GM21423 (cell line): ENCODE results near the gene OR4K17.
"Not testable (repeated sequence)": the region's sequence is repeated elsewhere in the genome, so short reads cannot be mapped to it uniquely, and the experiment has no call there.

Experiments
- ATAC-seq: cut with Tn5 transposase; IDR thresholded peaks from one replicate; pipeline ENCODE4 v1.9.1; 2021; ENCODE audit warnings: mild to moderate bottlenecking, moderate library complexity; ENCODE audit not compliant: unreplicated experiment

OR4K17 gene

GRCh38 chr14:20110438-20110837, at the start of gene OR4K17:
Gene OR4K17, plus strand, starts transcription at chr14:20110739. Its CDS starts 6,761 bp downstream, at chr14:20117500.
- ATAC-seq = no peak

DNA sequence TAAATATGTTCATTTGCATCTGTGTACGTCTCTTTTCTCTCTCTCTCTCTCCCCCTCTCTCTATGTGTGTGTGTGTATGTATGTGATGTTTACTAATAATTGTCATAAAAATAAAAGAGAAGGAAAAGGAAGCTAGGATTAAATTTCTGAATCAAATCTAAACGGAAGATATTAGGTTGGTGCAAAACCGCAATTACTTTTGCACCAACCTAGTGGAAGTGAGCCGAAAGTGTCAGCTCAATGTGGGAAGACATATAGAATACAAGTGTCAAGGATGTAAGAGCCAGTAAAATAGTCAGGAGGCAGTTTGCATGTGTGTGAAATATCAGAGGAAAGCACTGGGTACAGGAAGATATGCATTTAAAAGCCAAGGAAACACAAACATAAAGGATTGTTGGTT, 18.5 kb upstream of the OR4K17 start:
- no peak for ATAC-seq

DNA sequence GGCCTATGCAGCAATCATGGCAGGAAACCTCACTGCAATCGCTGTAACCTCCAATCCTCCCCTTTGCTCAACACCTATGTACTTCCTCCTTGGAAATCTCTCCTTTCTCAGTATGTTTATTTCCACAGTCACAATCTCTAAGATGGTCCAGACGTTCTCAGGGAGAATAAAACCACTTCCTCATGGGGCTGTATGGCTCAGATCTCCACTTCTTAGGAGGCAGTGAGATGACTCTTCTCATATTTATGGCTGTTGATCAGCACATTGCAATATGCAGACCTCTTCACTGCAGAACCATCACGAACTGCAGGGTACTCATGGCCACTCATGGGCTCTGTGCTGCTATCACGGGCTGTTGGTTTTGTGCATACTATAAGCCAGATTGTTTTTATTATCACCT, 17.1 kb upstream of the OR4K17 start:
- ATAC-seq = no peak

GRCh38 chr14:20098926-20099770, 11.4 kb upstream of the OR4K17 start:
- ATAC-seq = not testable (repeated sequence)

- no peak for ATAC-seq
Observed at GRCh38 chr14:20112321-20112720, 1.8 kb downstream of the OR4K17 start.

DNA sequence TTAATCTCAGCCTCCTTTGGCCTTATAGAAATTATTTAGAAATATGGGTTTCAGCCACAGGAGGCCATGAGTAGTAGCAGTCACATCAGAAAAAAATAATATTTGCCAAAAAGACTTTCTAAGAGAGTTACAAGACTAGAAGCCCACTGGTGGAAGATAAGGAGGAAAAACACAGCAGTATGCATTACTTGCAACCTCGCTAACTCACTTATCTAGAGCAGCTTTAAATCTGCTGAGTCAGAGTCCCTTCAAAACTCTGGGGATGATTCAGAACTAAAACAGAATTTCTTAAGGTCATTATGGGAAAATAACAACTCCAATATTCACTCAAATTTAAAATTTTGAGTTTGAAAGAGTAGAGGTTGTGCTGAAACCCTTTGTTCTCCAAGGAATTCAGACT, 6.2 kb downstream of the OR4K17 start:
- ATAC-seq = no peak

GRCh38 chr14:20118795-20119194, 8.3 kb downstream of the OR4K17 start:
- ATAC-seq = no peak

- ATAC-seq = no peak
Observed at GRCh38 chr14:20138520-20138919, 28.0 kb downstream of the OR4K17 start, which contains the start of gene OR4N5. Gene OR4N5, plus strand, starts transcription at chr14:20138820. Its CDS starts 4,916 bp downstream, at chr14:20143736.

DNA sequence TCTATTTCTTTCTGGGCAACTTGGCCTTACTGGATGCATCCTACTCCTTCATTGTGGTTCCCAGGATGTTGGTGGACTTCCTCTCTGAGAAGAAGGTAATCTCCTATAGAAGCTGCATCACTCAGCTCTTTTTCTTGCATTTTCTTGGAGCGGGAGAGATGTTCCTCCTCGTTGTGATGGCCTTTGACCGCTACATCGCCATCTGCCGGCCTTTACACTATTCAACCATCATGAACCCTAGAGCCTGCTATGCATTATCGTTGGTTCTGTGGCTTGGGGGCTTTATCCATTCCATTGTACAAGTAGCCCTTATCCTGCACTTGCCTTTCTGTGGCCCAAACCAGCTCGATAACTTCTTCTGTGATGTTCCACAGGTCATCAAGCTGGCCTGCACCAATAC, 33.4 kb downstream of the OR4K17 start:
- ATAC-seq = no peak

DNA sequence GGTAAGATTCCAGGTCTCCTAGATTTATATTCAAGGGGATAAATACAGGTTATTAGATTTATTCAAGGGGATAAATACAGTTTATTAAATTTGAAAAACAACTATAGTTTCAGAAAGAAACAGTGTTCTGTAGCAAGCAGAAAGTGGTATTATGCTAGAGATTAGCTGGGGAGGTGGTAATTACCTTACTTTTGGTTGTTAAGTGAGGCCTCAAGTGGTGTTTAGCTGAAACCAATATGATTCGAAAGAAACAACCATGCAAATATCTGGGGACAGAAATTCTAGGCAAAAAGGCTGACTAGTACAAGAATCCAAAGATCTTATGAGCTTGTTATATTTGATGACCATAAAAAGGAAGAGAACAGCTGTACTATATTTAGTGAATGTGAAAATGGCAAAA, 34.3 kb downstream of the OR4K17 start:
- no peak for ATAC-seq

GRCh38 chr14:20164462-20164861, 53.9 kb downstream of the OR4K17 start:
- ATAC-seq = no peak

DNA sequence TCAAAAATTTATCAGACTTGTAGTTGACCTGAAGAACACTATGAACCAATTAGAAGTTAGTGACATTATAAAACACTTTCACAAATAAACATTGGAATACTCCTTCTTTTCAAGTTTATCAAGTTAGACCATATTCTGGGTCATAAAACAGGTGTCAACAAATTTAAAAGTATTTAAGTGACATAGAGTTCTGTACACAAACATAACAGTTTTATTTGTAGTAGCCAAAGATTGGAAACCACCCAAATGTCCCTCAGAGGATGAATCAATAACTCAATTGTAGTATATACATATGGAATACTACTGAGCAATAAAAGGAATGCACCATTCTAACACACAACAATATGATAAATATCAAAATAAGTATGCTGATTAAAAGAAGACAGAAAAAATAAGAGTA, 56.6 kb downstream of the OR4K17 start:
- ATAC-seq = no peak

GRCh38 chr14:20169852-20170251, 59.3 kb downstream of the OR4K17 start:
- ATAC-seq = not testable (repeated sequence)
